Endodermal cell (in vitro differentiated cells): ENCODE results near the gene SLC39A13. TPM values are rescaled to one million over a fixed set of nuclear protein-coding genes. Genes with fewer than 3 reads are reported as not detected.
A peak's percentile ranks its signal among the peaks of the same experiment; 100 is the strongest.

Experiments used
- DNase-seq: peaks from one replicate; pipeline ENCODE4 v3.0.0-alpha.2; 2017
- H3K27ac ChIP-seq: 2 replicates; pipeline ENCODE4 v1.5.1; 2013; ENCODE audit warnings: mild to moderate bottlenecking, low read depth, low read length, moderate library complexity
- H3K27me3 ChIP-seq: 2 replicates; pipeline ENCODE4 v1.6.1; 2013; ENCODE audit warnings: mild to moderate bottlenecking, low read length, moderate library complexity; ENCODE audit not compliant: insufficient read depth, control insufficient read depth, poor library complexity, severe bottlenecking
- H3K36me3 ChIP-seq: 2 replicates; pipeline ENCODE4 v1.7.0; 2013; ENCODE audit warnings: mild to moderate bottlenecking, low read length, moderate library complexity; ENCODE audit not compliant: control insufficient read depth, insufficient read depth
- H3K4me1 ChIP-seq: one replicate; pipeline ENCODE4 v1.7.0; 2013; ENCODE audit warnings: low read length; ENCODE audit not compliant: control insufficient read depth, insufficient read depth
- H3K4me3 ChIP-seq: 2 replicates; pipeline ENCODE4 v1.5.1; 2013; ENCODE audit warnings: mild to moderate bottlenecking, low read length, moderate library complexity
- H3K9ac ChIP-seq: 2 replicates; pipeline ENCODE4 v1.6.1; 2013; ENCODE audit warnings: mild to moderate bottlenecking, low read length, moderate library complexity; ENCODE audit not compliant: poor library complexity, severe bottlenecking; ENCODE audit errors: extremely low read depth
- H3K9me3 ChIP-seq: 2 replicates; pipeline ENCODE4 v1.6.1; 2013; ENCODE audit warnings: mild to moderate bottlenecking, low read length, moderate library complexity; ENCODE audit not compliant: control insufficient read depth
- H3K27ac Mint-ChIP-seq: 2 replicates; pipeline ENCODE4 v1.8.0; 2020; ENCODE audit warnings: mixed read lengths
- H3K27me3 Mint-ChIP-seq: 2 replicates; pipeline ENCODE4 v1.8.0; 2021; ENCODE audit warnings: mild to moderate bottlenecking, mixed read lengths; ENCODE audit not compliant: insufficient read depth
- H3K36me3 Mint-ChIP-seq: 2 replicates; pipeline ENCODE4 v1.8.0; 2020; ENCODE audit warnings: low read depth, mixed read lengths
- H3K4me1 Mint-ChIP-seq: 2 replicates; pipeline ENCODE4 v1.8.0; 2020; ENCODE audit warnings: mixed read lengths
- H3K4me3 Mint-ChIP-seq: 2 replicates; pipeline ENCODE4 v1.8.0; 2020; ENCODE audit warnings: mild to moderate bottlenecking, moderate library complexity, mixed read lengths
- H3K9me3 Mint-ChIP-seq: 2 replicates; pipeline ENCODE4 v1.8.0; 2020; ENCODE audit warnings: mild to moderate bottlenecking, mixed read lengths
- CTCF ChIP-seq: fragments of 200-600 bp; sonication (generic); conservative IDR thresholded peaks from 2 replicates; pipeline ENCODE4 v1.5.0; 2021; ENCODE audit warnings: antibody characterized with exemption, mild to moderate bottlenecking
- WGBS, 2 experiments: methylation state at CpG; one replicate each; pipeline versions ENCODE4 v1.1.5 to v1.1.7; 2013; ENCODE audit warnings: missing lambda C conversion rate in 2 of 2, mixed read lengths in 1 of 2; ENCODE audit not compliant: insufficient coverage in 1 of 2, insufficient read length in 1 of 2; 5-methylcytosine and 5-hydroxymethylcytosine counted together
- total RNA-seq, 2 donors: library from RNA; stranded (reverse); fragmentation: NEBNext Ultra II Directional in 1 of 2; extraction: Animal tissue kit (Norgen Biotek cat#: 25700) in 1 of 2; gene quantifications; 2 replicates in 1 of 2; 3 replicates in 1 of 2; pipeline ENCODE4 v1.2.1, GENCODE V29; 2021

Gene SLC39A13
- total RNA-seq, 2 donors from 2014 or later: 34.7 to 40.4 TPM

DNA sequence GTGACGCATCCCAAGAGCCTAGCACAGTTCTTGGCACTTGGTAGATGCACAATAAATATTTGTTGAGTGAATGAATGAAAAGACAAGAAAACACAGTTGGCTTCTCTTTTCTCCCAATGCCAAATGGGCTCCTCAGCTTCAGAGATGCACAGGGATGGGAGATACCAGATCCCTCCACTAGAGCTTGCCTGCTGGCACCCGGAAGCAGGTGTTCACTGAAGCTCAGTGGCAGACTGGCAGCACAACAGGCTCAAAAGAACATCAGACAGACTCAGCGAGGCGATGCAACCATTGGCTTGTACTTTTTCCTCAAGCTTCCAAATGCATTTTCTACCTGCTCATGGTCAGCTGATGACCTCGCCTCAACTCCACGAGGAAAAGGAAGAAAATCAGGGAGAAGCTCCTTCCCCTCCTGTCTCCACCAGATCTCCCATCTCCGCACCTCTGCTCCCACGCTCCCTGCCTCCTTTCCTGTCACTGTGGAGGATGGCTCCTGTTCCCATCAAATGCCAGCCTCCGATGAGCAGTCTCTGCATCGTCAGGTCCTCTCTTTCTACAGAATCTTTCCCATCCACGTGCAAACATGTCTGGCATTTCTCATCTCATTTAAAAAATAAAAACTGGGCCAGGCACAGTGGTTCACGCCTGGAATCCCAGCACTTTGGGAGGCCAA, 34.8 kb downstream of the SLC39A13 start:
- Histone ChIP-seq H3K27ac (no peak overlapping the region), H3K36me3 (no peaks in the 10 kb centered on the region), H3K9ac (no peak overlapping the region), H3K4me1 (no peaks in the 10 kb centered on the region), H3K4me3 (no peak overlapping the region), H3K27me3 (no peaks in the 10 kb centered on the region), H3K9me3 (no peaks in the 10 kb centered on the region)
- H3K27ac Mint-ChIP-seq: no peak overlapping the region
- H3K4me1 Mint-ChIP-seq: no peaks in the 10 kb centered on the region
- DNase-seq: no peak
- H3K27me3 Mint-ChIP-seq: no peaks in the 10 kb centered on the region
- peak; percentile 53 for TF ChIP-seq CTCF
- no peak overlapping the region for H3K4me3 Mint-ChIP-seq
- H3K9me3 Mint-ChIP-seq: no peaks in the 10 kb centered on the region
- peaks cover 1% of the 10 kb centered on the region for H3K36me3 Mint-ChIP-seq
- 89% methylated on average over 11 to 12 of the region's 12 CpGs for WGBS, 2 experiments

DNA sequence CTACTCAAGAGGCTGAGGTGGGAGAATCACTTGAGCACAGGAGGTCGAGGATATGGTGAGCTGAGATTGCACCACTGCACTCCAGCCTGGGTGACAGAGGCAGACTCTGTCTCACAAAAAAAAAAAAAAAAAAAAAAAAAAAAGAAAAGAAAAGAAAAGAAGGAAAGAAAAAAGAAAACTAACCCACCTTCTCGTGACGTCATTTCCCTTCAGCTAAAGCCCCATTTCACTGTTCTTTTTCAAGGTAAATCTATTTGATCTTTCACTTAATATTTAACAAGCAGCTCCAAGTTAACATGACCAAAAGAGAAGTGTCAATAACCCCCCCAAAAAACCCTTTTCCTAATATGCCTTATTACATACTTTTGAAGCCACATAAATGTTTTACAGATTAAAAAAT, 35.4 kb downstream of the SLC39A13 start:
- Mint-ChIP-seq H3K36me3 (peaks cover 1% of the 10 kb centered on the region), H3K4me3 (no peak overlapping the region), H3K4me1 (no peaks in the 10 kb centered on the region), H3K27me3 (no peaks in the 10 kb centered on the region), H3K9me3 (no peaks in the 10 kb centered on the region), H3K27ac (no peak overlapping the region)
- Histone ChIP-seq H3K9ac (no peak overlapping the region), H3K4me3 (no peak overlapping the region), H3K9me3 (no peaks in the 10 kb centered on the region), H3K36me3 (no peaks in the 10 kb centered on the region), H3K27ac (no peak overlapping the region), H3K27me3 (no peaks in the 10 kb centered on the region), H3K4me1 (no peaks in the 10 kb centered on the region)
- WGBS, 2 experiments: 60 to 94% methylated on average over 1 to 3 of the region's 3 CpGs
- DNase-seq: no peak
- TF ChIP-seq CTCF: no peak

- Histone ChIP-seq H3K27me3 (no peaks in the 10 kb centered on the region), H3K4me3 (no peak overlapping the region), H3K36me3 (no peaks in the 10 kb centered on the region), H3K4me1 (no peaks in the 10 kb centered on the region), H3K9me3 (no peaks in the 10 kb centered on the region), H3K9ac (no peak overlapping the region), H3K27ac (no peak overlapping the region)
- H3K4me3 Mint-ChIP-seq: no peak overlapping the region
- H3K4me1 Mint-ChIP-seq: no peaks in the 10 kb centered on the region
- no peaks in the 10 kb centered on the region for H3K27me3 Mint-ChIP-seq
- no peak overlapping the region for H3K27ac Mint-ChIP-seq
- H3K36me3 Mint-ChIP-seq: peaks cover 1% of the 10 kb centered on the region
- no peaks in the 10 kb centered on the region for H3K9me3 Mint-ChIP-seq
- DNase-seq: no peak
- no peak for TF ChIP-seq CTCF
- 91 to 97% methylated on average over 3 to 4 of the region's 4 CpGs for WGBS, 2 experiments
Observed at GRCh38 chr11:47445840-47446239, 37.5 kb downstream of the SLC39A13 start.
